H1 (cell line): ENCODE results near the gene PKDREJ.

ENCODE experiments used
- BCL11A ChIP-seq, 2 experiments: IDR thresholded peaks; one replicate each; pipeline ENCODE4 v1.6.1; 2011; ENCODE audit warnings: low read depth in 2 of 2, low read length in 2 of 2, mild to moderate bottlenecking in 2 of 2
- CBX5 ChIP-seq: fragments of 300-800, 300-1000 bp; sonication (generic); IDR thresholded peaks from 2 replicates; pipeline ENCODE4 v1.7.1; 2016; ENCODE audit warnings: antibody characterized with exemption, low read length, low read depth
- CHD2 ChIP-seq: IDR thresholded peaks from 2 replicates; pipeline ENCODE4 v1.6.1; 2012; ENCODE audit warnings: low read length, improper control_type of control experiment
- CREB1 ChIP-seq: IDR thresholded peaks from 2 replicates; pipeline ENCODE4 v1.6.1; 2012; ENCODE audit warnings: inconsistent platforms
- EZH2 ChIP-seq: fragments of 200-600 bp; sonication (generic); IDR thresholded peaks from 2 replicates; pipeline ENCODE4 v1.7.1; 2012; ENCODE audit warnings: low read depth, mild to moderate bottlenecking, moderate library complexity, low read length, inconsistent platforms; ENCODE audit not compliant: severe bottlenecking
- POLR2A ChIP-seq, 2 experiments: IDR thresholded peaks; 1 replicate in 1 of 2; 2 replicates in 1 of 2; pipeline ENCODE4 v1.6.1; 2011; ENCODE audit warnings: low read depth in 2 of 2, low read length in 2 of 2, mild to moderate bottlenecking in 2 of 2; ENCODE audit errors: control extremely low read depth in 1 of 2
- RBBP5 ChIP-seq: IDR thresholded peaks from 2 replicates; pipeline ENCODE4 v1.7.1; 2012; ENCODE audit warnings: low read depth, mild to moderate bottlenecking, inconsistent platforms, low read length, moderate library complexity, borderline replicate concordance
- RNF2 ChIP-seq: fragments of 200-900, 300-1000 bp; sonication (generic); IDR thresholded peaks from 2 replicates; pipeline ENCODE4 v1.7.1; 2016; ENCODE audit warnings: borderline replicate concordance, low read depth, mild to moderate bottlenecking, antibody characterized with exemption, low read length; ENCODE audit not compliant: poor library complexity, severe bottlenecking; ENCODE audit errors: missing control alignments
- SP4 ChIP-seq: IDR thresholded peaks from 2 replicates; pipeline ENCODE4 v1.6.1; 2012; ENCODE audit warnings: low read length, inconsistent platforms
- TAF1 ChIP-seq: IDR thresholded peaks from 2 replicates; pipeline ENCODE4 v1.6.1; 2011; ENCODE audit warnings: mild to moderate bottlenecking, low read depth, low read length
- USF2 ChIP-seq: IDR thresholded peaks from 2 replicates; pipeline ENCODE4 v1.6.1; 2011; ENCODE audit warnings: low read length, improper control_type of control experiment
- TF ChIP-seq, protein P1 (sequence below), 3 experiments: IDR thresholded peaks; 1 replicate in 2 of 3; 2 replicates in 1 of 3; pipeline versions ENCODE4 v1.5.1 to v1.6.1; 2011; ENCODE audit warnings: low read length in 3 of 3, mild to moderate bottlenecking in 3 of 3, inconsistent platforms in 2 of 3, low read depth in 1 of 3, moderate library complexity in 1 of 3; ENCODE audit not compliant: insufficient read depth in 1 of 3; ENCODE audit errors: control extremely low read depth in 1 of 3
- TF ChIP-seq, protein P2 (sequence below): IDR thresholded peaks from 2 replicates; pipeline ENCODE4 v1.6.1; 2011; ENCODE audit warnings: low read depth, mild to moderate bottlenecking, low read length; ENCODE audit not compliant: insufficient read depth

GRCh38 chr22:46312056-46312455 is 48.9 kb upstream of the PKDREJ start:
- TF ChIP-seq, protein P1, sequence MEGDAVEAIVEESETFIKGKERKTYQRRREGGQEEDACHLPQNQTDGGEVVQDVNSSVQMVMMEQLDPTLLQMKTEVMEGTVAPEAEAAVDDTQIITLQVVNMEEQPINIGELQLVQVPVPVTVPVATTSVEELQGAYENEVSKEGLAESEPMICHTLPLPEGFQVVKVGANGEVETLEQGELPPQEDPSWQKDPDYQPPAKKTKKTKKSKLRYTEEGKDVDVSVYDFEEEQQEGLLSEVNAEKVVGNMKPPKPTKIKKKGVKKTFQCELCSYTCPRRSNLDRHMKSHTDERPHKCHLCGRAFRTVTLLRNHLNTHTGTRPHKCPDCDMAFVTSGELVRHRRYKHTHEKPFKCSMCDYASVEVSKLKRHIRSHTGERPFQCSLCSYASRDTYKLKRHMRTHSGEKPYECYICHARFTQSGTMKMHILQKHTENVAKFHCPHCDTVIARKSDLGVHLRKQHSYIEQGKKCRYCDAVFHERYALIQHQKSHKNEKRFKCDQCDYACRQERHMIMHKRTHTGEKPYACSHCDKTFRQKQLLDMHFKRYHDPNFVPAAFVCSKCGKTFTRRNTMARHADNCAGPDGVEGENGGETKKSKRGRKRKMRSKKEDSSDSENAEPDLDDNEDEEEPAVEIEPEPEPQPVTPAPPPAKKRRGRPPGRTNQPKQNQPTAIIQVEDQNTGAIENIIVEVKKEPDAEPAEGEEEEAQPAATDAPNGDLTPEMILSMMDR (IDR thresholded peaks at IDR 0.05; ENCODE audit: control extremely low read depth in 1 of 3, insufficient read depth in 1 of 3, low read depth in 1 of 3, low read length in 3 of 3), result no peak
- TF ChIP-seq POLR2A (IDR thresholded peaks at IDR 0.05; ENCODE audit: control extremely low read depth in 1 of 2, low read depth in 2 of 2, low read length in 2 of 2) (no peak), USF2 (no peak), SP4 (no peak), CHD2 (no peak), EZH2 (no peak), RBBP5 (no peak), CREB1 (no peak), BCL11A (IDR thresholded peaks at IDR 0.05; ENCODE audit: low read depth in 2 of 2, low read length in 2 of 2) (no peak), CBX5 (no peak), TAF1 (no peak), RNF2 (no peak)
- TF ChIP-seq, protein P2, sequence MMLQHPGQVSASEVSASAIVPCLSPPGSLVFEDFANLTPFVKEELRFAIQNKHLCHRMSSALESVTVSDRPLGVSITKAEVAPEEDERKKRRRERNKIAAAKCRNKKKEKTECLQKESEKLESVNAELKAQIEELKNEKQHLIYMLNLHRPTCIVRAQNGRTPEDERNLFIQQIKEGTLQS, result no peak
